ENCODE measurements around the gene C21orf91.
"Not testable (repeated sequence)": the region's sequence is repeated elsewhere in the genome, so short reads cannot be mapped to it uniquely, and the experiment has no call there.

Gene C21orf91

GRCh38 chr21:17775431-17776126 is 43.6 kb downstream of the C21orf91 start:
- DNase-seq = no peak

- not testable (repeated sequence) for DNase-seq
Observed at GRCh38 chr21:17775021-17775420, 44.1 kb downstream of the C21orf91 start.

- DNase-seq = no peak
Observed at GRCh38 chr21:17769447-17769845, 49.7 kb downstream of the C21orf91 start.

GRCh38 chr21:17768840-17769446 is 50.2 kb downstream of the C21orf91 start:
- no peak for DNase-seq

GRCh38 chr21:17765207-17765606 is 53.9 kb downstream of the C21orf91 start:
- no peak for DNase-seq

- DNase-seq = no peak
Observed at GRCh38 chr21:17763288-17764037, 55.7 kb downstream of the C21orf91 start.

- no peak for DNase-seq
Observed at GRCh38 chr21:17759511-17760178, 59.5 kb downstream of the C21orf91 start.

GRCh38 chr21:17758683-17759082 is 60.5 kb downstream of the C21orf91 start:
- DNase-seq = no peak

GRCh38 chr21:17757671-17758070 is 61.5 kb downstream of the C21orf91 start:
- no peak for DNase-seq

GRCh38 chr21:17753736-17754135 is 65.4 kb downstream of the C21orf91 start:
- DNase-seq = no peak

GRCh38 chr21:17752171-17752570 is 67.0 kb downstream of the C21orf91 start:
- DNase-seq = no peak

GRCh38 chr21:17746920-17747319 is 72.2 kb downstream of the C21orf91 start:
- DNase-seq = no peak

- no peak for DNase-seq
Observed at GRCh38 chr21:17745086-17745485, 74.1 kb downstream of the C21orf91 start.

- DNase-seq = no peak
Observed at GRCh38 chr21:17742940-17743592, 76.1 kb downstream of the C21orf91 start.

GRCh38 chr21:17742181-17742580 is 77.0 kb downstream of the C21orf91 start:
- no peak for DNase-seq
